NCI-H510A (cell line): Measurements from ENCODE around the gene PKDCC.
"Not testable (repeated sequence)": the region's sequence is repeated elsewhere in the genome, so short reads cannot be mapped to it uniquely, and the experiment has no call there.

ENCODE experiments used
- DNase-seq: peaks from one replicate; lab custom pipeline; 2025; lab: John Stamatoyannopoulos, UW

Gene PKDCC

DNA sequence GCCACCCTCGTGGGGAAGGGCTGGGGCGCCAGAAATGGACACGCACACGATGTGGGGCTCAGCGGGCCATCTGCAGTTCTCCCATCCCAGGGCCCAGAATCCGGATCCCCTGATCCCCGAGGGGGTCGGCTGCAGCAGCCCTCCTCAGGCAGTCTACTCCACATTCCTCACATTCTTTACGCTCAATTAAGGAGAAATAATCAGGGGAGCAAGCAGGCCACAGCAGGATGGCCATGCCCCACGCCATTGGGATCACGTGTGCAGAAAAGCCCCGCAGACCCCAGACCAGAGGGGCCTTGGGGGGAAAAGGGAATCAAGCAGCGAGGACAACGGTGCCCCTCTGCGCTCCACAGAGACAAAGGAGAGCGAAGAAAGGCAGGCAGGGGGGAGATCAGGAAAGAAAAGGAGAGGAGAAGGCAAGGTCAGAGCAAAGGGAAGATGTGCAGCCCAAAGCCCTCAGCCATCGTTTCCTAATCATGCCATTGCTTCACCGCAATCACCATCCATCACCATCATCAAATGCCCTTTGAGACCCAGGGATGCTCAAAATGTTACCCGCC is 17.5 kb upstream of the PKDCC start:
- no peak for DNase-seq

DNA sequence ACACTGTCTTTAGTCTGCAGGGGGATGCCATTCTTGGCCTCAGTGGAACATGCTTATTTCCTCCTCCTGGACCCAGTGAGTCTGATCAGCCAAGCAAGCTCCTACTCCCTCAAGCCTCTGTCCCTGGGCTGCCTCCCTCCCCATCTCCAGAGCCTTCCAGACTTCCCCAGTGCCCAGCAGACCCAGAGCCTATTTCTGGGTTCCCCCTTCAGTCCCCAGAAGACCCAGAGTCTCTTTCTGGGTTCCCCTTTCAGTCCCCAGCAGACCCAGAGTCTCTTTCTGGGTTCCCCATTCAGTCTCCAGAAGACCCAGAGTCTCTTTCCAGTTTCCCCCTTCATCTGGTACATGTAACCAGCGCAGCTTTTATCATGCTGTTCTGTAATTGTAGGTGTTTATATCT is 17.0 kb upstream of the PKDCC start:
- no peak for DNase-seq

DNA sequence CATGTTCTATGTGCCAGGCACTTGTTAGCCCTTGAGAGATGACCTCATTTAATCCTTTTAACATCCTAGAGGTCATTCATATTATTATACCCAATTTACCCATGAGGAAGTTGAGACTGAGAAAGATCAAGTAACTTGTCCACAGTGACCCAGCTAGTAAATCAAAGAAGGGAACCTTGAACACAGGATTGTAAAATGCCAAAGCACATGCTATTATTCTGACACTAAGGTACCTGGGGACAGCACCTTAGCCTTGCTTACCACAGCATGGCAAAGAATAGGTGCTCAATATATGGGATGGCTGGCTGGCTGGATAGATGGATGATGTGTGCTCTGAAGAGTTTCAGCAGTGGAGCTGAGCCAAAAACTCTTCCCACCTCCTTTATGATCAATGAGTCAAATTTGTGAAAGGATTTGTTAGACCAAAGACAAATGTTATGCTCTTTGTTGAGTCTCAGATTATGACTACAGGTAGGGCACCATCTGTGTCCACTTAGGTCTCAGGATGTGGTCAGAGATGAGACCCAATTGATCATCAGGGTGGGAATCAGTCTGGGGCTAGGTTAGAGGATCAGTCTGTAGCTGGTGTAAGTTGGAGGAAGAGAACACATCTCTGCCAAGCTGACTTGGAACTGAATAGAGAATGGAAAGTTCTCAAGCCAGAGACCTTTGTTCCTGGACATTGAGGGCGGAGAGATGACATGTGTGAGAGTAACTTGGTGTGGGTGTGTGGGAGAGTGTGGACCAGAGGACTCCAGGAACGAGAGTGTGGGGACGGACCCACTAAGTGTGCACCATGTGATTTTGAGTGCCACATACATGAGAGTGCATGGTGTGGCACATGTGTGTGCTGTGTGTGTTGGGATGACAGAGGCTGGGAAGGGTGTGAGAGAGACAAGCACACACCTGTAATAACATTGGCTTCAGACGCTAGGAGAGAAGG is 16.3 kb upstream of the PKDCC start:
- no peak for DNase-seq

DNA sequence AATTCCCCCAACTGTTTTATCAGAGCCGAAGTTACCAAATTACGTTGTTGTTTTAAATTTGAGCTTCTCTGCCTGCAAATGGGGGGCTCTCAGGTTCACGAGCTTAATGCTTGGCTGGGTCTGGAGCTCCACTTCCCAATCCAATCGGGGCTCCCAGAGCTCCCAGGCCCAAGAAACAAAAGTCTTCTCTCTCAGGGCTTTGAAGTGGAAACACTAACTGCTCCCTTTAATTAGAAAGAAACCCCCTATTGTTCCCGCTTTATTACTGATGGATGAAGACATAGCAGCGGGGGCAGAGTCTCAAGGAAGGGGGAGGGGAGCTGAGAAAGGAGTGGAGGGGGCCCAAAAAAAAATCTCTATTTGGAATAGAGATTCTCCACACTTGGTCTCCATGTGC is 15.6 kb upstream of the PKDCC start:
- no peak for DNase-seq

DNA sequence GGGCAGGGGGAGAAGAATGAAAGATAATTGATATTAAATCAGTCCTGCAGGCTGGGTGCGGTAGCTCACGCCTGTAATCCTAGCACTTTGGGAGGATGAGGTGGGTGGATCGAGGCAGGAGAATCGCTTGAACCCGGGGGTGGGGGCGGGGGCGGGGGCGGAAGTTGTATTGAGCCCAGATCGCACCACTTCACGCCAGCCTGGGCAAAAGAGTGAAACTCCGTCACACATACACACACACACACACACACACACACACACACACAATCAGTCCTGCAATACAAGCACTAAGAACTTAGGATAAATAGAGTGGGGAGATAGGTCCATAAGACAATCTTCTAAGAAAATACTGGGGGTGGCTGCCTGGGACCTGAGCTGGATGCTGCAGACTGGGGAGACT is 15.1 kb upstream of the PKDCC start:
- no peak for DNase-seq

DNA sequence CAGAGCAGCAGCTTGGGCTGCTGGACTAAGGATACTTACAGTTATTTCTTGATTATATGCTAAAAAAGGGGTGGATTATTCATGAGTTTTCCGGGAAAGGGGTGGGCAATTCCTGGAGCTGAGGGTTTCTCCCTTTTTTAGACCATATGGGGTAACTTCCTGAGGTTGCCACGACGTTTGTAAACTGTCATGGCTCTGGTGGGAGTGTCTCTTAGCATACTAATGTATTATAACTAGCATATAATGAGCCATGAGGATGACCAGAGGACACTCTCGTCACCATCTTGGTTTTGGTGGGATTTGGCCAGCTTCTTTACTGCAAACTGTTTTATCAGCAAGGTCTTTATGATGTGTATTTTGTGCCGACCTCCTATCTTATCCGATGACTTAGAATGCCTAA is 13.7 kb upstream of the PKDCC start:
- DNase-seq = not testable (repeated sequence)

DNA sequence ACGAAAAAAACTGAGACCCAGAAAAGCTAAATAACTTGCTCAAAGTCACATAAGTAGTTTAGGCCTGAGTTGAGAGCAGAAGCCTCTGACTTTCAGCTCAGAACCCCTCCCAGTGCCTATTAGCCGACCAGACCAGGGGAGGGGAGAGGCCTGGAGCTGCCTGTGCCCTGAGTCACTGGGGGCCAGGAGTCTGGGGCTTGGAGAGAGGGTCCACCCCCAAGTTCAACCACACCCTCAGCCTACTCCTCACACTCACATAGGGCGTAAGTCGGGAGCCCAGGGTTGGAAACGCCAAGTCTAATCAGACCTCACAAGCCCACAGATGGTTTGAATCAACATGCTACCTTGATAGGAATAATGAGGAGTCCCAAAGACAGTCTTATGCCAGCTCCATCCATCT is 12.6 kb upstream of the PKDCC start:
- DNase-seq = no peak

DNA sequence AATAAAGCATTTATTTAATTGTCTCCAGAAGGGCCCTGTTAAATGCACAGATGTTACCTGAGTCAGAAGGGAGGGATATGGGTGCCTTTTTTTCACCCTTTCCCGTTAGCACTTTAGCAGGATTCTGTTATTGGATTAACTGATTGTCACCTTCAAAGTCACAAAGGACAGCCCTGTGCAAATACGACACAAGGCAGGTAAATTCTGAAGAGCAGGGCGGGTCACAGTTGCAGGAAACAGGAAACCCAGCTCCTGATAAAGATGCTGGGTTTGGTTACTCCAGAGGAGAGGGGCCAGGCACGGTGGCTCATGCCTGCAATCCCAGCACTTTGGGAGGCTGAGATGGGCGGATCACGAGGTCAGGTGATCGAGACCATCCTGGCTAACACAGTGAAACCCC is 11.4 kb upstream of the PKDCC start:
- peak; percentile 50 for DNase-seq

DNA sequence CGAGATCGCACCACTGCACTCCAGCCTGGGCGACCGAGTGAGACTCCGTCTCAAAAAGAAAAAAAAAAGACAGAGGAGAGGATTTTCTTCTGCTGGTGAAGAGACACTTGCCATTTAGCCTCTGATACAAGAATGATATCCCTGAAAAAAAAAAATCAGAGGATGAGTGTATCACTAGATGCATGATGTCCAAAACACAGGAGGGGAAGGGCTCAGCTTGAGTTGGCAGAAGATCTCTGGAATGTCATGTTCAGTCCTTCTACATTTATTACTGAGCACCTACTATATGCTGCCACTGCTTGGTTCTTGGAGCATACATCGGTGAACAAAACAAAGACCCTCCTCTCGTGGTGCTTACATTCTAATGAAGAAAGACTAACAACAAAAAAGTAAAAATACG is 10.9 kb upstream of the PKDCC start:
- DNase-seq = no peak

DNA sequence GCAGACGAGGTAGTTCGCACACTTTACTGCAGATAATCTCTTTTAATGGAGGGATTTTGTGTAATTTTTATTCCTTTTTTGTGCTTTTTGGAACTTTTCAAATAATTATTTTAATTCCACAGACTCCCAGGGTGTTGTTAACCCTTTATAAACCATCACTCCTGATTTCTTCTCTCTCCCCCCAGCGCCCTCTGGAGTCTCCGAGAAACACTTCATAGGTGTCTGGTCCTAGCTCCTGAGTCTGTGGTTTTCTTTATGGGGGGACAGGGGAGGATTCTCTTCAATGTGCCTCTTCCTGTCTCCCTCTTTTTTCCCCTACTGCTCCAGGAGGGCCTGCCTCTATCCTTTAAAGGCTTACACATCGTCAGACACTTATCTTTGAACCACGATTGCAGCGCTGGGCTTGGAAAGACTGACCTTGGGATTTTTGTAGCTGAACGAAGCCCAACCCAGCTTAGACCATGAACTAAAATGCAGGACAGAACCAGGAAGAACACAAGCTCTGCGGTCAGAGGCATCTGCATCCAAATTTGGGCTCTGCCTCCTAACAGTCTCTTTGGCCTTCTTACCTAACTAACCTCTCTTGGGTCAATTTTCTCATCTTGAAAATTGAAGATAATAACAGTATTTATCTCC is 7.1 kb upstream of the PKDCC start:
- no peak for DNase-seq

DNA sequence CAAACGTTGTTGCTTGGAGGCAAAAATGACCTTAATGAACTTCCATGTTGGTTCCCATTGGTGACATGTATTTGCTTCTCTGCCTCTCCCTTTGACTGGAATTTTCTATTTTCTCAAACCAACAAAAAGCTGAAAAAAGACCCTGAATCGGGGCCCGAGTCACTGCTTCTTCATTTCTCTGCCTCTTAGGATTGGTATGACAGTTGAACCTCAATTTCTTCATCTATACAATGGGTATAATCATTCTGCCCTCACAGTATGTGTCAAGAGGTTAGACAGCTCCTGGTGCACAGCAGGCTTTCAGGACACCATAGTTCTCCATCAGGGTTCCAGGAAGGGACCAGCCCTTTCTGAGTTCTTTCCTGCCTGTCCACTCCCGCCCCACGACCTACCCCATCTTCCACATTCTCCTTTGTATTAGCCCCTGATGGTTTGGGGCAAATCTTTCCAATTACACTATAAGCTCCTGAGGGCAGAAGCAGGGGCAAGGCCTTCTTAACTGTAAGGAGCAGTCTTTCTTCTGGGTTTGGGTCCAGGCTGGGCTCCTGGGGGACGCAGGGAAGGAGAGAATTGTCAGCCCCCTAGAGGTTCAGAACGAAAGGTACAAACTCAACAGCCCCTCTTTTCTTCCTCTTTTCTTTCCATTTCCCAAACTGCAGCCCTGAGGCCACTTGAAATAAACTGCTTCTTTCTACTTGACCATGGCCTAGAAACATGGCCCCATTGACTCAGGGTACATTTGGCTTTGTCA is 6.3 kb upstream of the PKDCC start:
- no peak for DNase-seq

DNA sequence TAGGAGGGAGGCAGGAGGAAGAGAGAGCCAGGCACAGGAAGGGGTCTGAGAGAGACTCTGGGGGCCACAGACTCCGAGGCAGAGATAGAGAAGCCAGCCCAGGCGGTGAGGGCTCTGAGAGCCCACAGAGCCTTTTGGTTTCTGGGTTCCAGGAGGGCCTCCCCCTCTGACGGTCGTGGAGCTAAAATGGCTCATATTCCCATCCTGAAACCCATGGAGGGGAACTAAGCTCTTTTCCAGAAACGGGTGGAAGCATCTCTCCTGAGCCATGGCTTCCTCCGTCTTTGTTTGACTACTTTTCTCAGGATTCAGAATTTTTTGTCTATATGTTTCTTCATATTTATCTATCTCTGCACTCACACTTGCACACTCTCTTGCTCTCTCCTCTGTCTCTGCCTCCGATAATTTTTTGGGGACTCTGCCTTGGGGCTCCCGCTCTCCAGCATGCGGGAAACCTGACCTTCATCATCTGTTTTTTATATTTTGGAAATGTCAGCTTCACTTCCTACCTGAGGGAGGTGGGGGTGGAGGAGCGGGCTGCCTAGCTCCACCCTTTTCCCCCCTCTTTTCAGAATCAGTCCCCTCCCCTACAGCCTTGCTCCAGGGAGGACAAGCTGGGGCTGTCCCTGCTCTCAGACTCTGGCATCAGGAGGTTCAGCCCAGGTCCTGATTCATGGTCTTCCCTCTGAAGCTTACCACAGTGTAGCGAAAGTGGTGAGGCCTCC is 5.0 kb upstream of the PKDCC start:
- no peak for DNase-seq

DNA sequence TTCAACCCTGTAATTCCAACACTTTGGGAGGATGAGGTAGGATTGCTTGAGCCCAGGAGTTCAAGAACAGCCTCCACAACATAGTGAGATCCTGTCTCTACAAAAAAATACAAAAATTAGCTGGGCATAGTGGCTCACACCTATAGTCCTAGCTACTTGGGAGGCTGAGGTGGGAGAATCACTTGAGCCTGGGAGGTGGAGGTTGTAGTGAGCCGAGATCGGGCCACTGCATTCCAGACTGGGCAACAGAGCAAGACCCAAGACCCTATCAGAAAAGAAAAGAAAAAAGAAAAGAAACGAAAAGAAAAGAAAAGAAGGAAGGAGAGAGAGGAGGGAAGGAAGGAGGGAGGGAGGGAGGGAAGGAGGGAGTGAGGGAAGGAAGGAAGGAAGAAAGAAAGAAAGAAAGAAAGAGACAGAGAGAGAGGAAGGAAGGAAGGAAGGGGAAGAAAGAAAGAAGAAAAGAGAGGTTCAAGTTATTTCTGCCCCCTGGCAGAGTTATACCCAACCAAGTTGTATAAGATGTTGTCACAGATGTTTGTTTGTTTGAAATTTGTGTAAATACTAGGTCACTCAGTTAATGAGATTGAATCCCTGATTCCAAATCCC is 3.9 kb upstream of the PKDCC start:
- no peak for DNase-seq

DNA sequence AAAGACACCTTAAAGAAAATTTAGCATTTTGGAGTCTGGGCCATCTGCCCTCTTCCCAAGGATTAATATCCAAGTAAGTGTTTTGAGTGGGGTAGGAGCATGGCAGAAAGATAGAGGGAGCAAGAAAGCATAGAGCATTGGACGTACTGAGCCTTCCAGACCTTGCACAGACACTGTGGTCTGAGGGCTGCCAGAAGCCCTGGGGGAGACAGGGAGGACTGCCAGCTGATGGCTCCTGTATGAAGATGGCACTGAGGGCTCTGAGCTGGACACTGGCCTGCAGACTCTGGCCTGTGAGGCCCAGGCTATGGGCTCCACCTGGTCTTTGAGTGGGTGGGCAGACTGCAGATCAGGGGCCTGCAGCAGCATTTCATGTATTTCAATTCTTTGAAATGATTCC is 2.9 kb upstream of the PKDCC start:
- no peak for DNase-seq

DNA sequence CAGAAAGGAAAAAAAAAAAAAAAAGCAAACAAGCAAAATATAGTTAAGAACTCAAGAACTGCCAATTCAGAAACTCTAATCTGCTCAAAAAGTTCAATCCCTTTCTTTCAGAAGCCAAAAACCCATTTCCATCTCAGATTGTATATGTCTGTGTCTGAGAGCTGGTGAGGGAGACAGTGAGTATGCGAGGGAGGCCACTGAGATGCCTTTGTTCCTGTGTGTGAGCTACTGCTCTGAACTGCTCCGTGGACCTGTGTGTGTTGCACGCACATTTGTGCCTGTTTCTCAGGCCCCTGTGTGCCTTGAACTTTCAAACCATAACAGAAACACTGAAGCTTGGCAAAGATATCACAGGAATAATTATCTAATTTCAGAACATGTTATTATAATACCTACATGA is 2.5 kb upstream of the PKDCC start:
- no peak for DNase-seq

DNA sequence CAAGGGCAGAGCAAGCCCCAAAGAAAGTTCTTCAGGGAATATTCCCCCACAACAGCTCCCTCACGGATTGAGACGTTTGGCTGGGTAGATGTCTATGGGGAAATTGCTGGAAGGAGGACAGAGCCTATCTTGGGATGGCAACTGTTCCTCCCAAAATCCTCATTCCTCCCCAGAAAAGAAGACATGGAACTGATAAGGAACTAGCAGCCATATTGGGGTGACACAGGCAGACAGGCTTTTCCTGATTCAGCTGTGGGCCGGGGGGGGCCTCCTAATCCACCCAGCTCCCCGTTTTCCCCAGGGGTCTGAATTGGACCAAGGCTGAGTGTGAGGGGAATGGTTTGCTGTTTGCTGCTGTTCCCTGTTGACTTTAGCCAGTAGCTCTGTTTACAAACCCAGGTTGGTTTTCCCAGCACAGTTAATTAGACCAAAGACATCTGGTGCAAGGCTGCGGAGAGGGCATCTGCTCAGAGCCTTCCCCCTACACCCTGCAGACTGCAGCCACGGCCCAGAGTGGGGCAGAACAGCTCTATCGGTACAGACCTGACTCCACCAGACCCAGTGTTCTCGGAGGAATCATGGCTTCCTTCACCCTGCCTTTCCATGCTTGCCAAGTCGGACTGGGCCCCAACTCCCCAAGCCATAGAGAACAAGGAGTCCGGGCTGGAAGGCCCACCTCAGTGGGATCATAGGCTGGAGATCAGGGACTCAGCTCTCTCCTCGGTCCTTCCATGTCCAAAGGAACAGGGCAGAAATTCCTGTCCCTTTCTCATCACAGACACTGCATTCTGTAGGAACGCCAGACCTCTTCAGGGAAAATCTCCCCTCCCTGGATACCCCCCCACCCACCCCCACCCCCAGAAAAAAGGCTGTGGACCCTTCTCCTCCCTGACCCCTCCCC is 1.7 kb upstream of the PKDCC start:
- DNase-seq = peak; percentile 42

DNA sequence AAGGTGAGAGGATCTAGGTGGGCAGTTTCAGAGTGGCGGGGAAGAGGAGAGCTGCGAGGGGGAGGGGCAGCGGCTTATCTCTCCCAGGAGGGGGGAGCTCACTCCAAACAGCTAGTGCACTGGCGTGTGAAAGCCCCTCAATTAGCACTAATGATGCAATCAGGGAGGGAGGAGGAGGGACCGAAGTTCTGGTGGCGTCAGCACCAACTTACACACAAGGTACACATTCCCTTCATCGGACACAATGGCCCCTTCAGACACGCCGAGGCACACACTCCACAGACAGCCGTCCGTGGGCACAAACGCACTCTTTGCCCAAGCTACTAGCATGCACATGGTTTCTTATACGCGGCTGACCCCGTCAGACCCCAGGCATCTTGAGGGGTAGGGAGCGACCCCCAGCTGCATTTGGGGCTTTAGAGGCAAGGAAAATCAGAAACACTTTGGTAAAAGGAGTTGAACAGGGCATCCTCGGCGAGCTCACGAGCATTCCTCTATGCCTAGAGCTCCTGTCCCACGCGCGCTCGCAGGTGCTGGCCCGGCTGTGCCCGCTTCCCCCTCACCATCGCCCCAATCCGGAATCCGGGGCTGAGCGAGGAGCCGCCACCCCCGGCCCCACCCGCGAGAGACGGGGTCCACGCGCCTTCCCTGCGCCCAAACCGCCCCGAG is 868 bp upstream of the PKDCC start:
- DNase-seq = no peak

DNA sequence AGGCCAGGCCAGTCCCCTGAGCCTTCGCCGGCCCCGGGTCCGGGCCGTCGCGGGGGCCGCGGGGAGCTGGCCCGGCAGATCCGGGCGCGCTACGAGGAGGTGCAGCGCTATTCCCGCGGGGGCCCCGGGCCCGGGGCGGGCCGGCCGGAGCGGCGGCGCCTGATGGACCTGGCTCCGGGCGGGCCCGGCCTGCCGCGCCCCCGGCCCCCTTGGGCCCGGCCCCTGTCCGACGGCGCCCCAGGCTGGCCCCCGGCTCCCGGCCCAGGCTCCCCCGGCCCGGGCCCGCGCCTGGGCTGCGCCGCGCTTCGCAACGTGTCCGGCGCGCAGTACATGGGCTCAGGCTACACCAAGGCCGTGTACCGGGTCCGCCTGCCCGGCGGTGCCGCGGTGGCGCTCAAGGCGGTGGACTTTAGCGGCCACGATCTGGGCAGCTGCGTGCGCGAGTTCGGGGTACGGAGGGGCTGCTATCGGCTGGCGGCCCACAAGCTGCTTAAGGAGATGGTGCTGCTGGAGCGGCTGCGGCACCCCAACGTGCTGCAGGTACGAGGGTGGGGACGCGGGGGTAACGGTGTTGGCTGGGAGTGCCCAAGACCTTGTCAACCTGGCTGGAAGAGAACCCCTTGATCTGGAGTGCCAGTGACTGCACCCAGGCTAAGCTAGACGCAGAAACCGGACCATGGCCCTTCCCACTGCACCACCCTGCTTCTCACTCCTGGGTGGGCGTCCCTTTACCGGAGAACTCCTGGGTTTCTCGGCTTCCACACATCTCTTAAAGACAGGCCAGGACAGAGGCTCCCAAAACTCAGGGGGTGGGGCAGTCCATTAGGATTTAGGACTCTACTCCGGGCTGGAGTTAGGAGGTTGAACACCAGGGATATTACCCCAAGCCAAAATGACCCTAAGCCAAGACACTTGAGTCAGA is 739 bp downstream of the PKDCC start:
- no peak for DNase-seq
